ENCODE data around the gene ZNF765. TPM values are rescaled to one million over a fixed set of nuclear protein-coding genes. Genes with fewer than 3 reads are reported as not detected.
"Not testable (repeated sequence)": the region's sequence is repeated elsewhere in the genome, so short reads cannot be mapped to it uniquely, and the experiment has no call there.

Gene ZNF765
- total and polyA plus RNA-seq, 8 donors: 10.3 to 16.6 (median 13.1) TPM

DNA sequence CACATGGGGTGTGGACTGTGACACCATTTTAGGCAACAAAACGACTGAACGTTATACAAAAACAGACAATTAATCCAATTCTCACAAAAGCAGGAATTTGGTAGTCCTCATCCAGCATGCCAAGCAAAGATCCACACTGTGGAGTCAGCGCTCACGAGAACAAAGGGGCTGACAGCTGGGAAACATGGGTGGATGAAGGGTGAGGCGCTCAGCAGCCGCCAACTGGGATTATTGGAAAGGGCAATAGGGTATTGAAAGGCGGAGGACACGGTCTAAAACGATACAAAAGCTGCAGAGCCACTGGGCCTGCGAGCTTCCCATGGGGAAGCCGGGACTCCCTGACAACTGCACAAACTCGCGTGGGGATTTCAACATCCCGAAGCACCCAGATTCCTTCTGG, 67.9 kb downstream of the ZNF765 start:
- peaks cover 0 to 9% of the 10 kb centered on the region in 2 donors for H3K27me3 ChIP-seq
- TF ChIP-seq, protein P1, sequence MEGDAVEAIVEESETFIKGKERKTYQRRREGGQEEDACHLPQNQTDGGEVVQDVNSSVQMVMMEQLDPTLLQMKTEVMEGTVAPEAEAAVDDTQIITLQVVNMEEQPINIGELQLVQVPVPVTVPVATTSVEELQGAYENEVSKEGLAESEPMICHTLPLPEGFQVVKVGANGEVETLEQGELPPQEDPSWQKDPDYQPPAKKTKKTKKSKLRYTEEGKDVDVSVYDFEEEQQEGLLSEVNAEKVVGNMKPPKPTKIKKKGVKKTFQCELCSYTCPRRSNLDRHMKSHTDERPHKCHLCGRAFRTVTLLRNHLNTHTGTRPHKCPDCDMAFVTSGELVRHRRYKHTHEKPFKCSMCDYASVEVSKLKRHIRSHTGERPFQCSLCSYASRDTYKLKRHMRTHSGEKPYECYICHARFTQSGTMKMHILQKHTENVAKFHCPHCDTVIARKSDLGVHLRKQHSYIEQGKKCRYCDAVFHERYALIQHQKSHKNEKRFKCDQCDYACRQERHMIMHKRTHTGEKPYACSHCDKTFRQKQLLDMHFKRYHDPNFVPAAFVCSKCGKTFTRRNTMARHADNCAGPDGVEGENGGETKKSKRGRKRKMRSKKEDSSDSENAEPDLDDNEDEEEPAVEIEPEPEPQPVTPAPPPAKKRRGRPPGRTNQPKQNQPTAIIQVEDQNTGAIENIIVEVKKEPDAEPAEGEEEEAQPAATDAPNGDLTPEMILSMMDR (IDR thresholded peaks at IDR 0.05): no peak
- no peak for DNase-seq
- peaks cover 0 to 7% of the 10 kb centered on the region in 2 donors for H3K4me1 ChIP-seq
- no peak overlapping the region for H3K4me3 ChIP-seq
- H3K9me3 ChIP-seq: peaks cover 0 to 49% of the 10 kb centered on the region in 2 donors
- intact Hi-C loops (cut with DNase I): no loop called here
- H3K36me3 ChIP-seq: no peaks in the 10 kb centered on the region
- peak overlapping the region in 1 of 2 donors; percentile 28 for H3K27ac ChIP-seq
- no peak for ATAC-seq

DNA sequence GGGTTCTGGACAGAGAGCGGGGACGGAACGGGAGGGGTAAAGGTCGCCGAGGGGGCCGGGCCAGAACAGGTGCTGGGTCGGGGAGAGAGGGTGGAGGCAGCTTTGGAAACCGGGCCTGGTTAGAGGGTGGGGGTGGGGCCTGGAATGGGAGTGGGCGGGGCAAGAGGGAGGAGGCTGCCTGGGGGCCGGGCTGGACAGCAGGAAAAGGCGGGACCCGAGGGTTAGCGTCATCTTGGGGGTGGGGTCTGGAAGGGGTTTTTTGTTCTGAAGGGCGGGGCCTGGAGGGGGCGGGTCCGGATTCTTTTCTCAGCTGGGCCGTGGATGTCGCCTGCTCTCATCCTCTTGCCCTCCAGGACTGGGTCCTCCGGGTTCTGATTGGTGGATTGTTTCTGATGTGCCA, 68.3 kb downstream of the ZNF765 start:
- no peak for ATAC-seq
- no peak overlapping the region for H3K4me3 ChIP-seq
- peak in 2 of 4 donors; percentile 26 to 34 for DNase-seq
- H3K4me1 ChIP-seq: peaks cover 0 to 11% of the 10 kb centered on the region in 2 donors
- H3K36me3 ChIP-seq: no peaks in the 10 kb centered on the region
- H3K27me3 ChIP-seq: peaks cover 0 to 9% of the 10 kb centered on the region in 2 donors
- intact Hi-C loops (cut with DNase I): no loop called here
- peak overlapping the region in 1 of 2 donors; percentile 28 for H3K27ac ChIP-seq
- H3K9me3 ChIP-seq: peaks cover 0 to 45% of the 10 kb centered on the region in 2 donors
- TF ChIP-seq, protein P1 (IDR thresholded peaks at IDR 0.05): no peak

DNA sequence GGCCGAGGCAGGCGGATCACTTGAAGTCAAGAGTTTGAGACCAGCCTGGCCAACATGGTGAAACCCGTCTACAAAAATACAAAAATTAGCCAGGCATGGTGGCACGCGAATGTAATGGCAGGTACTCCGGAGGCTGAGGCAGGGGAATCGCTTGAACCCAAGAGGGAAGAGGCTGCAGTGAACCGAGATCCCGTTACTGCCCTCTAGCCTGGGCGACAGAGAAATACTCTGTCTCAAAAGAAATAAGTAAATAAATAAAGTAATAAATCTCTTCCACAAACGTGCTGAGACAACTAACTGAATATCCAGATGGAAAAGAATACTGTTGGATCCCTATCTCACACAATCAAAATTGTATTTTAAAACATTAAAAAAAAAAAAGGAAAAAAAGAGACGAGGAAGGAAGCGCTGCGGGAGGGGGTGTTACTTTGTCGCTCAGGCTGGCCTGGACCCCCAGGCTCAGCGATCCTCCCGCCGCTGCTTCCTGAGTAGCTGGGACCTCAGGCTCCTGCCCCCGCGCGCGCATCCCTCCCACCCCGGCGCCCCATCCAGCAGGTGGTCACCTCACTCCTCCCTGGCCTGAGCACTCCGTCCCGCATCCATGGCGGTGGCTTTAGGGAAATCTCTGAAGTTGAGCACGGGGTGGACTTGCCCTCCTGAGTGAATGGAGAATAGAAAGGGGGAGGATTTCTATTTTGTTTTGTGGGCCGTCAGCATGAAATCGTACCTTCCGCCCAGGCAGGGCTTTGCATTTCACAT, 72.0 kb downstream of the ZNF765 start:
- peak; percentile 16 for ATAC-seq
- H3K9me3 ChIP-seq: peaks cover 0 to 10% of the 10 kb centered on the region in 2 donors
- peaks cover 0 to 17% of the 10 kb centered on the region in 2 donors for H3K4me1 ChIP-seq
- peak overlapping the region; percentile 63 to 84 for H3K4me3 ChIP-seq
- TF ChIP-seq, protein P1 (IDR thresholded peaks at IDR 0.05): no peak
- no peaks in the 10 kb centered on the region for H3K36me3 ChIP-seq
- DNase-seq: peak in 3 of 4 donors; percentile 10 to 79 (median 35)
- intact Hi-C loops (cut with DNase I): no loop called here
- peak overlapping the region in 1 of 2 donors; percentile 80 for H3K27ac ChIP-seq
- H3K27me3 ChIP-seq: peaks cover 0 to 9% of the 10 kb centered on the region in 2 donors

DNA sequence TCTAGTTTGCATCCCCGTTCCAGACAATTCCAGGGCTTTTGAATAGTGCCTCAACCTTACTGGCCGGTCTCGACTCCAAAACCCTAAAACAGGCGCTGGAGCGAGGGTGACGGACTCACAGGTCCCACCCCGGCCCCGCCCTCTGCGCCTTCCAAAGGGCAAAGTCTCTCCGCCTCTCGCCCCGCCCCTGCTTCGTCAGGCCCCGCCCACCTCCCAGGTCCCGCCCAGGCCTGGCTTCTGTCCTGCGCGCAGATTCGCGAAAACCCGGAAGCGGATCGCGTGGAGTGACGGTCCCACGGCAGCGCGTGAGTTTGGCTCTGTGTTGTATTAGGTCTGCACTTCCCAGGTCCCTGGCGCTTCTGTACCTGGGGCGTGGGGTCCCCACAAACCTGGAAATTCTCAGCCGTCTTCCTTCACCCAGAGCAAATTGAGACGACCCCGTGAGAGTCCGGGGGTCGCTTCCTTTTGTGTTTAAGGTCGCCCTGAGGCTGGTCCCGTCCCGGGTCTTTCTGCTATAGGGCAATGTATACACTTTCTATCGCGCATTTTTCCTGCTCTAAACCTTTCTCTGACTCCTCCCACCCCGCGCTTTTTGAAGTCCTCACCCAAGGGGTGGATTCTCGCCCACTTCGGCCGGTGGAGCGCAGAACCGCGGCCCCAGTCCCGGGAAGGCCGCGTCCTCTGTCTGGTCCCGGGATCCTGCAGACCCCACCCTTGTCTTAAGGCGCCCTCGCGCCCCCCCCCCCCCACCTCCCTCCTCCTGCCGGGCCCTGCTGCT, 72.7 kb downstream of the ZNF765 start, which contains the start of gene ZNF813:
ZNF813 (plus strand) TSS at position 249 of the 778 bp plus-strand sequence. CDS start 16,090 bp downstream, outside the sequence.
- Histone ChIP-seq H3K27ac (peak within 1 kb of the TSS in 1 of 2 donors; percentile 80), H3K4me1 (peaks cover 0 to 17% of the 10 kb centered on the region in 2 donors), H3K36me3 (no peaks in the 10 kb centered on the region), H3K27me3 (peaks cover 0 to 9% of the 10 kb centered on the region in 2 donors), H3K9me3 (peaks cover 0 to 5% of the 10 kb centered on the region in 2 donors), H3K4me3 (peak within 1 kb of the TSS; percentile 63 to 84)
- TF ChIP-seq, protein P1 (IDR thresholded peaks at IDR 0.05): no peak
- DNase-seq (peak; percentile 86 to 99 (median 94)), ATAC-seq (peak; percentile 100)
- intact Hi-C loops (cut with DNase I): no loop called here

DNA sequence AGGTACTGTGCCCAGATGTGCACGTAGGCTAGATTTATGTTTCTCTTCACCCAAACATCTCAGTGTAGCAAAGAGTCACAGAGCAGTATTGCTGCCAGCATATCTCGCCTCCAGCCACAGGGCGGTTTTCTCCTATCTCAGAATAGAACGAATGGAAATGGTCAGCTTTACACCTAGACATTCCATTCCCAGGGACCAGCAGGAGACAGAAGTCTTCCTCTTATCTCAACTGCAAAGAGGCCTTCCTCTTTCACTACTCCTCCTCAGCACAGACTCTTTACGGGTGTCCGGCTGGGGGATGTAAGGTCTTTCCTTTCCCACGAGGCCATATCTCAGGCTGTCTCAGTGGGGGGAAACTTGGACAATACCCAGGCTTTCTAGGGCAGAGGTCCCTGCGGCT, 73.7 kb downstream of the ZNF765 start:
- ATAC-seq; intact Hi-C loops (cut with DNase I); DNase-seq; H3K36me3 ChIP-seq; H3K27ac ChIP-seq; H3K9me3 ChIP-seq; H3K27me3 ChIP-seq: not testable (repeated sequence)
- H3K4me3 ChIP-seq: peak overlapping the region; percentile 63 to 84
- peaks cover 0 to 17% of the 10 kb centered on the region in 2 donors for H3K4me1 ChIP-seq
